Common myeloid progenitor, CD34-positive (primary cell): ENCODE measurements around the gene CEP68.
A peak's percentile ranks its signal among the peaks of the same experiment; 100 is the strongest.
"Not testable (repeated sequence)": the region's sequence is repeated elsewhere in the genome, so short reads cannot be mapped to it uniquely, and the experiment has no call there.

Experiments used
- CTCF ChIA-PET: fragments of 350-600 bp; sonication (Branson Sonifier 250); formaldehyde crosslinking; loops from one replicate; lab custom pipeline; 2021; ENCODE audit warnings: antibody characterized with exemption; lab: Charles Lee
- POLR2A ChIA-PET: fragments of 350-600 bp; sonication (Branson Sonifier 250); formaldehyde crosslinking; loops from one replicate; lab custom pipeline; 2021; ENCODE audit warnings: antibody characterized with exemption; lab: Charles Lee
- DNase-seq, 3 donors: peaks; one replicate each; pipeline versions ENCODE4 v3.0.0 to v3.0.0-alpha.2; 2013
- H3K27ac ChIP-seq, 2 experiments: 1 replicate in 1 of 2; 2 replicates in 1 of 2; pipeline ENCODE4 v1.7.0; 2013; ENCODE audit warnings: inconsistent platforms in 2 of 2, low read length in 2 of 2, mild to moderate bottlenecking in 2 of 2, low read depth in 1 of 2, moderate library complexity in 1 of 2; ENCODE audit not compliant: severe bottlenecking in 2 of 2, insufficient read depth in 1 of 2, poor library complexity in 1 of 2
- H3K27me3 ChIP-seq, 5 experiments: replicated peaks in 2 of 5; 1 replicate in 3 of 5; 2 replicates in 2 of 5; pipeline versions ENCODE4 v1.6.1 to v1.7.0; 2013; ENCODE audit warnings: low read length in 4 of 5, mild to moderate bottlenecking in 2 of 5, moderate library complexity in 2 of 5, inconsistent platforms in 1 of 5; ENCODE audit not compliant: insufficient read depth in 5 of 5, control insufficient read depth in 4 of 5
- H3K36me3 ChIP-seq, 4 experiments: 1 replicate in 2 of 4; 2 replicates in 2 of 4; pipeline versions ENCODE4 v1.6.1 to v1.7.0; 2013; ENCODE audit warnings: low read length in 3 of 4, control low read depth in 1 of 4, mild to moderate bottlenecking in 1 of 4; ENCODE audit not compliant: control insufficient read depth in 4 of 4, insufficient read depth in 4 of 4
- H3K4me1 ChIP-seq, 4 experiments: 1 replicate in 3 of 4; 2 replicates in 1 of 4; pipeline versions ENCODE4 v1.6.1 to v1.7.1; 2013; ENCODE audit warnings: low read length in 3 of 4, mild to moderate bottlenecking in 3 of 4, control low read depth in 1 of 4, inconsistent platforms in 1 of 4, moderate library complexity in 1 of 4; ENCODE audit not compliant: control insufficient read depth in 4 of 4, insufficient read depth in 4 of 4; ENCODE audit errors: control extremely low read depth in 1 of 4
- H3K4me3 ChIP-seq, 7 experiments: 1 replicate in 4 of 7; 2 replicates in 3 of 7; pipeline versions ENCODE4 v1.5.1 to v1.7.0; 2013; ENCODE audit warnings: mild to moderate bottlenecking in 7 of 7, low read length in 6 of 7, moderate library complexity in 6 of 7, inconsistent platforms in 2 of 7, low read depth in 2 of 7, control low read depth in 1 of 7; ENCODE audit not compliant: insufficient read depth in 4 of 7, control insufficient read depth in 1 of 7; ENCODE audit errors: extremely low read depth in 1 of 7
- H3K9me3 ChIP-seq, 5 experiments: 1 replicate in 4 of 5; 2 replicates in 1 of 5; pipeline versions ENCODE4 v1.6.1 to v1.7.1; 2013; ENCODE audit warnings: low read length in 4 of 5, mild to moderate bottlenecking in 2 of 5, inconsistent platforms in 1 of 5, low read depth in 1 of 5, moderate library complexity in 1 of 5; ENCODE audit not compliant: control insufficient read depth in 4 of 5, insufficient read depth in 2 of 5; ENCODE audit errors: control extremely low read depth in 1 of 5
- WGBS: methylation state at CpG from one replicate; pipeline ENCODE4 v1.1.5; 2013; ENCODE audit not compliant: insufficient coverage; 5-methylcytosine and 5-hydroxymethylcytosine counted together

The CEP68 gene

GRCh38 chr2:65019010-65019409 is 37.2 kb upstream of the CEP68 start:
- ChIA-PET POLR2A (interaction anchor here (3.0 kb wide), 1 partner anchor 30 kb away, joined by 9 read pairs; the partner anchor contains the start of gene SLC1A4), CTCF (interaction anchor here (1.2 to 7.5 kb wide), 14 partner anchors 8 to 150 kb away, joined by 3 to 76 read pairs (median 6); no protein-coding TSS in a partner anchor)
- no peak overlapping the region for H3K27ac ChIP-seq
- H3K36me3 ChIP-seq = peaks cover 9 to 69% (median 36%) of the 10 kb centered on the region in 4 experiments
- H3K4me3 ChIP-seq = no peak overlapping the region
- H3K4me1 ChIP-seq = peaks cover 18 to 40% (median 37%) of the 10 kb centered on the region in 4 experiments
- H3K27me3 ChIP-seq = no peaks in the 10 kb centered on the region
- DNase-seq = no peak
- H3K9me3 ChIP-seq = no peaks in the 10 kb centered on the region
- 100% methylated on average over 1 of the region's 1 CpG for WGBS

GRCh38 chr2:65019675-65020195 is 36.5 kb upstream of the CEP68 start:
- Histone ChIP-seq H3K4me1 (peaks cover 18 to 40% (median 37%) of the 10 kb centered on the region in 4 experiments), H3K36me3 (peaks cover 9 to 70% (median 36%) of the 10 kb centered on the region in 4 experiments), H3K4me3 (no peak overlapping the region), H3K9me3 (no peaks in the 10 kb centered on the region), H3K27ac (no peak overlapping the region), H3K27me3 (no peaks in the 10 kb centered on the region)
- POLR2A ChIA-PET = no interaction called here
- no peak for DNase-seq
- WGBS = 100% methylated on average over 2 of the region's 8 CpGs
- CTCF ChIA-PET = interaction anchor here (0.7 to 7.5 kb wide), 9 partner anchors 13 to 102 kb away, joined by 3 to 76 read pairs (median 3); no protein-coding TSS in a partner anchor

GRCh38 chr2:65020251-65020650 is 36.0 kb upstream of the CEP68 start:
- DNase-seq, H3K4me3 ChIP-seq, H3K27me3 ChIP-seq, H3K9me3 ChIP-seq, H3K27ac ChIP-seq, POLR2A ChIA-PET: not testable (repeated sequence)
- Histone ChIP-seq H3K36me3 (peaks cover 9 to 70% (median 34%) of the 10 kb centered on the region in 4 experiments), H3K4me1 (peaks cover 18 to 40% (median 38%) of the 10 kb centered on the region in 4 experiments)
- CTCF ChIA-PET = interaction anchor here (0.7 to 7.5 kb wide), 8 partner anchors 12 to 103 kb away, joined by 3 to 76 read pairs (median 3); no protein-coding TSS in a partner anchor
- WGBS = 80% methylated on average over 1 of the region's 1 CpG

GRCh38 chr2:65020943-65021528 is 35.2 kb upstream of the CEP68 start:
- no peak overlapping the region for H3K27ac ChIP-seq
- no peak for DNase-seq
- H3K36me3 ChIP-seq = peaks cover 9 to 65% (median 33%) of the 10 kb centered on the region in 4 experiments
- POLR2A ChIA-PET = no interaction called here
- H3K27me3 ChIP-seq = no peaks in the 10 kb centered on the region
- no peaks in the 10 kb centered on the region for H3K9me3 ChIP-seq
- WGBS = 99% methylated on average over 10 of the region's 11 CpGs
- CTCF ChIA-PET = interaction anchor here (0.5 to 7.5 kb wide), 4 partner anchors 10 to 30 kb away, joined by 3 to 76 read pairs (median 4); no protein-coding TSS in a partner anchor
- no peak overlapping the region for H3K4me3 ChIP-seq
- H3K4me1 ChIP-seq = peaks cover 18 to 47% (median 44%) of the 10 kb centered on the region in 4 experiments

- peak in 1 of 3 donors; percentile 10 for DNase-seq
- WGBS = 100% methylated on average over 1 of the region's 4 CpGs
- ChIA-PET POLR2A (no interaction called here), CTCF (interaction anchor here (0.5 to 7.5 kb wide), 3 partner anchors 11 to 29 kb away, joined by 4 to 76 read pairs (median 4); no protein-coding TSS in a partner anchor)
- H3K4me3 ChIP-seq = no peak overlapping the region
- no peaks in the 10 kb centered on the region for H3K27me3 ChIP-seq
- no peaks in the 10 kb centered on the region for H3K9me3 ChIP-seq
- H3K4me1 ChIP-seq = peaks cover 18 to 44% (median 40%) of the 10 kb centered on the region in 4 experiments
- H3K27ac ChIP-seq = no peak overlapping the region
- H3K36me3 ChIP-seq = peaks cover 8 to 60% (median 31%) of the 10 kb centered on the region in 4 experiments
These were observed 34.5 kb upstream of the CEP68 start for GRCh38 chr2:65021709-65022108.

- POLR2A ChIA-PET = interaction anchor here (0.7 kb wide), 1 partner anchor 547 kb away, joined by 3 read pairs; no protein-coding TSS in a partner anchor
- WGBS = 93% methylated on average over 6 of the region's 6 CpGs
- CTCF ChIA-PET = interaction anchor here (7.5 kb wide), 1 partner anchor 10 kb away, joined by 76 read pairs; no protein-coding TSS in a partner anchor
These were observed 34.0 kb upstream of the CEP68 start for GRCh38 chr2:65022189-65022588.

More at GRCh38 chr2:65022189-65022588, 34.0 kb upstream of the CEP68 start:
- Histone ChIP-seq H3K4me3 (no peak overlapping the region), H3K9me3 (no peaks in the 10 kb centered on the region), H3K36me3 (peaks cover 8 to 60% (median 31%) of the 10 kb centered on the region in 4 experiments), H3K4me1 (peaks cover 14 to 39% (median 35%) of the 10 kb centered on the region in 4 experiments), H3K27ac (no peak overlapping the region), H3K27me3 (no peaks in the 10 kb centered on the region)
- DNase-seq = no peak
